Occipital lobe (tissue), 2 donors: ENCODE data around the gene GOSR1. TPM values are rescaled to one million over a fixed set of nuclear protein-coding genes. Genes with fewer than 3 reads are reported as not detected.
A peak's percentile ranks its signal among the peaks of the same experiment; 100 is the strongest.
"Not testable (repeated sequence)": the region's sequence is repeated elsewhere in the genome, so short reads cannot be mapped to it uniquely, and the experiment has no call there.

Source experiments
- DNase-seq: peaks from one replicate; lab custom pipeline; 2025; lab: John Stamatoyannopoulos, UW
- total RNA-seq: library from RNA; depleted of rRNA; stranded (reverse); fragments of >200 nt; gene quantifications from one replicate; pipeline ENCODE4 v1.2.3, GENCODE V29; 2014

The GOSR1 gene
- total RNA-seq, result 27.9 TPM

DNA sequence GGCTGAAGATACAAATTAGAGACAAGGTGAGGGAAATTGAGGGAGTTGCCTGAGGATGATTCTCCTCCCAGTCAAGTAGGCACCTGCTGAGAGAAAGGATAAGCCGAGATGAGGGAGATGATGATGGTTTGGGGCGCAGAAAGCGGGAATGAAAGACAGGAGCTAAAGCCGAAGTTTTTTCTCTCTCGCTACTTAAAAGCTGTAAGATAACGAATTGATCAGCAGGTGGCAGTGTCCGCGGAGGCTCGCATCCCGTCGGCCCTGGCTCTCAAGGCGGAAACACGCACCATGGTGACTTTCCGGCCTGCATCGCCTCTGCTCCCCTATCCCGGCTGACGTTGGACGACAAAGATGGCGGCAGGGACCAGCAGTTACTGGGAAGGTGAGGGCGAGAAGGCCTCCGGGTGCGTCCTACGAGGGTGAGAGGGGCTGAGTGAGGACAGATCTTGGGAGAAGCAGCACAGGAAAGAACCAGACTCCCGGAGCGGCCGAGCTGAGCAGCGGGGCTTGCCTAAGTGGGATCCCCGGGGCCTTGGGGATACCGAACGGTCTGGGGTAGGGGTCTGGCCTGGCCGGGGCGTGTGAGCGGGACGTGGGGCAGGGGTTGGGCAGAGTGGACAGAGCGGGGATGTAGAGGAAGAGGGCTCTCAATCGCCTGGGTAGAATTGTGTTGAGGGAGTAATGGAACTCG is at the start of gene GOSR1:
TSS of gene GOSR1 (plus strand) at position 326 of the 691 bp plus-strand sequence. CDS start at position 352, 26 bp downstream.
- DNase-seq, result peak; percentile 88

- DNase-seq, result no peak
These were observed 49.6 kb upstream of the GOSR1 start for GRCh38 chr17:30427611-30428010.

- DNase-seq, result no peak
These were observed 48.1 kb upstream of the GOSR1 start for GRCh38 chr17:30429155-30429554.

- peak; percentile 6 for DNase-seq
These were observed 43.7 kb upstream of the GOSR1 start for GRCh38 chr17:30433514-30433913.

GRCh38 chr17:30436729-30437128 is 40.5 kb upstream of the GOSR1 start:
- no peak for DNase-seq

DNA sequence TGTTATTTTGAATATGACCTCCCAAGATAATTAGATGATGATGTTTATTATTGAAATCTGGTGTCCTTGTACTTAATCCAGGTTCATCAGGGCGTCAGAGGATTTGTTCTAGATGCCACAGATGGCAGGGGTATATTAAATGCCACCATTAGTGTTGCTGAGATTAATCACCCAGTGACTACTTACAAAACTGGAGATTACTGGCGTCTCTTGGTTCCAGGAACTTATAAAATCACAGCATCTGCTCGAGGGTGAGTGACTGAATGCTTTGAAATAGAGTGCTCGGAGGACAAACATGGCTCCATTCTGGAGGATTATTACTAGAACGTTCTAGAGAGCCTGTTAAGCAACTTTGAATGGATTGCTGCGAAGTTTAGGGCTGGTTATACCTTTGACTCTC is 33.5 kb upstream of the GOSR1 start:
- DNase-seq, result no peak

DNA sequence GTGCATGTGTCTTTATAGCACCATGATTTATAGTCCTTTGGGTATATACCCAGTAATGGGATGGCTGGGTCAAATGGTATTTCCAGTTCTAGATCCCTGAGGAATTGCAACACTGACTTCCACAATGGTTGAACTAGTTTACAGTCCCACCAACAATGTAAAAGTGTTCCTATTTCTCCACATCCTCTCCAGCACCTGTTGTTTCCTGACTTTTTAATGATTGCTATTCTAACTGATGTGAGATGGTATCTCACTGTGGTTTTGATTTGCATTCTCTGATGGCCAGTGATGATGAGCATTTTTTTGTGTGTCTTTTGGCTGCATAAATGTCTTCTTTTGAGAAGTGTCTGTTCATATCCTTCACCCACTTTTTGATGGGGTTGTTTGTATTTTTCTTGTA is 30.6 kb upstream of the GOSR1 start:
- DNase-seq, result not testable (repeated sequence)

DNA sequence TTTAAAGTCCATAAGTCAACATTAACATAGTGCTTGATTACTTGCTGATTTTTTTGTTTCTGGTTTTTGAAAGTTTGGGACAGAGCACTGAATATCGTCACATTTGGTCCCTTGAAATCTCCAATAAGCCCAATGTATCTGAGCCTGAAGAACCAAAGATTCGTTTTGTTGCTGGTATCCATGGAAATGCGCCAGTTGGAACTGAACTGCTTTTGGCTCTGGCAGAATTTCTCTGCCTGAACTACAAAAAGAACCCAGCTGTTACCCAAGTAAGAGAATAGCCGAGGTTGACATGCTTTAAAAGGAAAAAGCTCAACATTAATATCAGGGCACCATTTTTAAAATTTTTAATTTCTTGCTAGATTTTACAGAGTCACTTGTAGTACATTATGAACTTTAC is 27.7 kb upstream of the GOSR1 start:
- DNase-seq, result peak; percentile 9

- no peak for DNase-seq
These were observed 26.8 kb upstream of the GOSR1 start for GRCh38 chr17:30450125-30451027.

DNA sequence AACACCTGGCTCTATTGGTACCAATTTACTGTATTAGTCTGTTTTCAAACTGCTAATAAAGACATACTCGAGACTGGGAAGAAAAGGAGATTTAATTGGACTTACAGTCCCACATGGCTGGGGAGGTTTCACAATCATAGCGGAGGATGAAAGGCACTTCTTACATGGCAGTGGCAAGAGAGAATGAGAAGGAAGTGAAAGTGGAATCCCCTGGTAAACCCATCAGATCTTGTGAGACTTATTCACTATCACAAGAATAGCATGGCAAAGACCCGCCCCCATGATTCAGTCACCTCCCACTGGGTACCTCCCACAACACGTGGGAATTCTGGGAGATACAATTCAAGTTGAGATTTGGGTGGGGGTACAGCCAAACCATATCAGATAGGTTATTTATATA is 22.6 kb upstream of the GOSR1 start:
- no peak for DNase-seq

- DNase-seq, result no peak
These were observed 18.8 kb upstream of the GOSR1 start for GRCh38 chr17:30458371-30458770.

GRCh38 chr17:30458797-30459413 is 18.3 kb upstream of the GOSR1 start:
- DNase-seq, result not testable (repeated sequence)

DNA sequence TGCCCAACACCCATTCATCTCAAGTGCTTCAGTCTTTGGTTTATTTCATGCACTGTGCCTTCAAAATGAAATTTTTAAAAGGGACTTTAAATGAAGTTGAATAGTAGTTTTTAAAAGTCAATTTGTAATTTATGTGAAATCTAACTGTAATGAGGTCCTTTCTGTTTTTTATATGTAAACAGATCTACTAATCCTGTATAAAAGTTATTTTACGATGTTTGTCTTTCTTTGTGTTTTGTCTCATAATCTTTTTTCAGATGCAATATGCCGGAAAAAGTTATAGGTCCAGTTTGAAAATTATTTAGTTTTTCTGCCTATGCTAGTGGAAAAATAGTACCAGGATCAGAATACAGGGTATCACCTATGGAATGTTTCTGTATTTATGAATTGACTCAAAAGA is 8.7 kb upstream of the GOSR1 start:
- DNase-seq, result no peak

DNA sequence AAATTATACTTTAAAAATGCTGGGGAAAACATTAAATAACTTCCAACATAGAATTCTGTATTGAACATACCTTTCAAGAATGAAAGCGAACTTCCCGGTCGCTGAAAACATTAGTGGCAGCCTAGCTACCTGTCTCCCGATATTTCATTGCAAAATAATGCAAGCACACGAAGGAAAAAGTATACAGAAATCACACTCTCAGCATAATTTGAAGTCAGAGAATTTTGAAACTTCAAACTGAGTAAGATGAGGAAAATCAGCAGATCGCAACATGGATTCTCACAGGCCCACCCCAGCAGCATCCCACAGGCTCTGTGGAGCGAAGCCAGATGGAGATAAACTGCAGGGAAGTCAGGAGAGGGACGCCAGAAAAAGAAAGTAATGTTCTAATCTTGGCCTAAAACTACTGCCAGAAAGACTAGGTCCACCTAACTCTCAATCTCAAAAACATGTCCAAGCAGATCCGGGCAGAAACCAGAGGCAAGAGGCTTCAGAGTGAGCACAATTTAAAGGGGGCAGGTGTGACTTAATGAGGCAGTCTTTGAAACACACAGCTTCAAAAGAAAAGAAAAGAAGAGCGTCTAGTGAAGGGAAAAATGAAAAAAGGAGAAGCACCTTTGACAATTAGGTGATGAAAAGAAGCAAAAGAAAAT is 4.8 kb upstream of the GOSR1 start:
- DNase-seq, result no peak

- DNase-seq, result no peak
These were observed 2.0 kb upstream of the GOSR1 start for GRCh38 chr17:30475206-30475605.

- no peak for DNase-seq
These were observed 504 bp upstream of the GOSR1 start for GRCh38 chr17:30476726-30477082.

DNA sequence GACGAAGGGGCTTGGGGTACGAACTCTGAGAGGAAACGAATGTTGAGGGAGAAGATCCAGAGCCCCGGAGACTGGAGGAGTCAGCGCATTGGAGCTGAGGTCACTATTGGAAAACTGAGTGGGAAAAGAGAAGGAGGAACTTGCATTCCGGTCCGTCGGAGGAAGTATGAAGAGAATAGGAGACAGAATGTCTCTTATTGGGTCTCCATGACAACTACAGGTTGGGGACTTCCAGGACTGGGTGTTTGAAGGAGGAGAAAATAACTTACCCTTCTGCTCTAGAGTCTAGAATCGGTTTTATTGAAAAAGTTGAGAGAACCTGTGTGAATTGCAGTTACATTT is 537 bp downstream of the GOSR1 start:
- DNase-seq, result no peak

GRCh38 chr17:30482555-30482954 is 5.3 kb downstream of the GOSR1 start:
- DNase-seq, result no peak

- DNase-seq, result no peak
These were observed 6.0 kb downstream of the GOSR1 start for GRCh38 chr17:30483159-30483558.

DNA sequence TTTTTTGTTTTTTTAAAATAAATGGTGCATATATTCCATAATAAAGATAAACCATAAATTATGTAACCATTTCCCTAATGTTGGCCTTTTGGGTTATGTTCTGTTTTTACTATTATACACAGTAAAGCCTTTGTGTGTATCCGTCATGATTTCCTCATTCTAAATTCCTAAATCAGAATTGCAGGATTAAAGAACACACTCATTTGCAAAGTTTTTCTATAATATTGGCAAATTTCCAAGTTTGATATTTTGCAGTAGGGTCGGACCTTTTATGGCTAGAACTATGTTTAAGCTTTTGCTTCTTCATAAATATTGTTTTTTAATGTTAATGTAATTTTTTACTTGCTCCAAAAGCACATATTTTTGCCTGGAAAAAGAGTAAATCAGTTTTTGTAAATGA is 16.6 kb downstream of the GOSR1 start:
- DNase-seq, result no peak

GRCh38 chr17:30495586-30495985 is 18.4 kb downstream of the GOSR1 start:
- no peak for DNase-seq

- no peak for DNase-seq
These were observed 26.4 kb downstream of the GOSR1 start for GRCh38 chr17:30503558-30503957.
